Activated naive CD4-positive, alpha-beta T cell treated with anti-CD3 and anti-CD28 coated beads, Interleukin-2, amount 50 U/mL, for 16 hours (primary cell): ENCODE data around the gene TSR2.
"Not testable (repeated sequence)": the region's sequence is repeated elsewhere in the genome, so short reads cannot be mapped to it uniquely, and the experiment has no call there.

ENCODE experiments used
- DNase-seq: peaks from one replicate; pipeline ENCODE4 v3.0.0-alpha.2; 2020

The TSR2 gene

DNA sequence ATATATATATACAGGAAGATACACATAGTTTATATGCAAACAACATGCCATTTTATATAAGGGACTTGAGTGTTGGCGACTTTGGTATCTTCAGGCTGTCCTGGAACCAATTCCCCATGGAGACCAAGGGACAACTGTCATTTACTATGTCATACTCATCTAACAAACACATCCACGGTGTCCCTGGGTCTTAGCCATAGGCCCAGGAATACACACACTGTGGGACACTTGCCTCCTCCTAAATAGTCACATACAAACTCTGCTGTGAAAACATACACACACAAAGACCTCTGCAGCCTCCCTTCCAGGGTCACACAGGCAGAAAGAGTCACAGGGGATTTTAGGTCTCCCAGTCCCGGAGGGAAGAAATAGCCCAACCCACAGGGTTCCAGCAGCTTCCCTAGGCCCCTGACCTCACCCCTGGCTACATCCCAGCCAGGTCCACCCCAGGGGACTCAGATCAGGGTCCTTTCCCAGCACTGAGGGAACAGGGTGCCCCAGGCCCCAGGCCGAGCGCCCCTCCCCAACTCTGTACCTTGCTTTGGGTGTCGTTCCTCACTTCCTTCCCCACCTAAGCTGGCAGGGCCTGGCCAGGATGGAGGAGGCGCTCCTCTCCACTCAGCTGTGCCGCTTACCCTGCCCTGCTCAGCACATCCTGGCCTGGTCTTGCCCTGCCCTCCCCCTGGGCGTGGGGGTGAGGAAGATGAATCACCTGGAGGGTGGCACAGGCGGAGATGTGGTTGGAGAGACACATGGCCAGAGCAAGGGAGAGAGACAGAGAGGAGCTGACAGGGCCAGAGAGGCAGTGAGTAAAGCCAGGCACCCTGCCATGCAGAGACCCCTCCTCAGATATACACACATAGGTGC is 34.0 kb downstream of the TSR2 start:
- DNase-seq: no peak

DNA sequence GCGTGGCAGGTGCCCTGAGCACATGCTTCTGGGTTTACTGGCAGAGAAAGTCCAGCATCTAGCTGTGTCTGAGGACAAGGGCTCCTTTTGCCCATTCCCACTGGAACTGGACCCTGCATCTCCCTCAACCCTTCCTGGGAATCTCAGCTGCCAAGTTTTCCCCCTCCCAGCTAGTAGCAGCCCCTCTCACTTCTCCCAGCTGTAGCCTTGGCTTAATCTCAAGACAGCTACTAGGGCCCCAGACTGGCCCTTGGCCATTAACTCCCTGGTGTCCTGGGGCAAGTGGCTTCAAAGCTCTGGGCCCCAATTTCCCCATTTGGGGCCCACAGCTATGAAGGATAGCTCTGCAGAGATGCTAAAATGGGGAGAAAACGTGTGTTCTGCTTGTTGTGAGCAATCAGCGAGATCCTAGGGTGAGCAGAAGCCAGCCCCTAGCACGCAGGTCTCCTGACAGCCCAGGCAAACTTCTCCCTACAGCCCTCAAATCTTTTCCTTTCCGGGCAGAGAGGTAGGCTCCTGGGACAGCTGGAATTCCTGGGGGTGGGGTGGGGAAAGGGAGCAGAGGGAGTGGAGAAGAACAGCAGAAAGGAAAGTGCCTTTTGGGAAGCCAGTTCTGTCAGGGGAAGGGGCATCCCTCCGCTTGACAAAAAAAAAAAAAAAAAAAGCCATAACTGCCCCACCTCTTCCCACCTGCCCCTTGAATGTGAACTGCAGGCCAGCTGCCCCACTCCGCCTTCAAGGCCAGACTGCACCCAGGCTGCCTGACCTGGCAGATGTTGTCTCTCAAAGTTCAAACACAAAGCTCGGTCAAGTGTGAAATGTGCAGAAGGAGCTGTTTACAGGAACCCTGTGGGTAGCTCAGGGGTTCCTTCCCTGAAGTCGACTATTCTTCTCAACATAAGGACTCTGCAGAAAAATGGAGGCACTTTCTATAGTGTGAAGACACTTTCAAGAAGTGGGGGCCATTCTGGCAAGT is 39.2 kb downstream of the TSR2 start:
- DNase-seq: no peak

DNA sequence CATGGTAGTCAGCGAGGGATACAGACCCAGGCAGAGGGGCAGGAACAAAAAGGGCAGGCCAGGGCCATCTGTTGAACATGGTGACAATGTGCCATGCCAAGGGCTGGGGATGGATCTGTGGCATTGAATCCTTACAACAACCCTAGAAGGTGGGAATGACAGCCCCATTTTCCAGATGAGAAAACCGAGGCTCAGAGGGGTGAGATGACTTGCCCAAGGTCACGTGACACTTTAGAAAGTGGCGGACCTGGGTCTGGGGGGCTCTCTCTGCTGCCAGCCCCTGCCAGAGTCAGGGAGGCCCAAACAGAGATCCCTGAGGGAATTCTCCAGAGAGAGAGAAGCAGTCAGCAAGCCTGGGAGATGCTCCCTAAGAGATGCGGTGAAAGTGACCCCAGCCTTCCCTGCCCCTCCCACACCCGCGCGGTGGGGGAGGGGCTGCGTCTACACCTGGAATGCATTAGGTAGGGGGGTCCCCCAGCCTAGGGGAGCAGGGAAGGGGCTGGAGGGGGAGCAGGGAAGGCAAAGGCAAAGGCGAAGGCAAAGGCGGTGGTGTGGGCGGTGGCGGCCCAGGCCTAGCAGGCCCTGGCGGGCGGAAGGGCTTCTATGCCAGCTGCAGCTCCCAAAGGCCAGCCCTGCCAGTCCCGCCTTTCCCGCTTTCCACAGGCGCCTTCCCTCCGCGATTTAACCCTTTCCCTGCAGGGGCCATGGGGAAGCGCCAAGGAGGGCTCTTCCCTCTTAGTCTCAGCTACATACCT is 42.8 kb downstream of the TSR2 start:
- no peak for DNase-seq

DNA sequence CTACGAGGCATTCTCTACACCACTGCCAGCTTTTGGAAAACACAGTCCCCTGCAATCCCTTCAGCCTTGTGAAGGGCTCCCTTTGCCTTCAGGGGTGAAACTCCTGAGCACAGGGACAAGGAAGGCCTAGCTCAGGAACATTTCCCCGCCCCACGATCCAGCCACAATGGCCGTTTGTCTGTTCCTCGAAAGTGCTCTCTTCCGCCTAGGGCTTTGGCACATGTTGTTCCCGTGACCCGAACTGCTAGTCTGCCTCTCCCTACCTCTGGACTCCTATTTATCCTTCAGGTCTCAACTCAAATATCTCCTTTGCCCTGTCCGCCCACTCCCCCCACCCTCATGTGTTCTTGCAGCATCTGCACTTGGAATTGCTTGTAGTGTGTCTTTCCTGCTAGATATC is 43.7 kb downstream of the TSR2 start:
- no peak for DNase-seq

DNA sequence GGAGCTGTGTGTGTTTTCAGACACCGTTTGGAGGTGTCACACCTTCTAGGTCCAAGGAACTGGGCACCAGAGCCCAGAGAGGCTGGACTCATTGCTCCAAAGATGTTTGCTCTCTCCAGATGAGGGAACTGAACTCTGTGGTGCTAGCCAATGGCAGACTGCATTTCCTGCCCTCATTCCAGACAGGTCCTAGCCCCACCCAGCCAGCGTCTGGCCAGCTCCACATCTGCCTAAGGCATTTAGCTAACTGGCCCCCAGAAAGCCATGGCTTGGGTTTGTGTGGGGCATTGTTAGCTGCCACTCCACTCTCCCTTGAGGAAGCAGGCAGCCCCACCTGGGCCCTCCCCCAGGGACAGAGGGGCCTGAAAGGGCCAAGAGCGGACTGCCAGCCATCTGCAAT is 44.5 kb downstream of the TSR2 start:
- no peak for DNase-seq

DNA sequence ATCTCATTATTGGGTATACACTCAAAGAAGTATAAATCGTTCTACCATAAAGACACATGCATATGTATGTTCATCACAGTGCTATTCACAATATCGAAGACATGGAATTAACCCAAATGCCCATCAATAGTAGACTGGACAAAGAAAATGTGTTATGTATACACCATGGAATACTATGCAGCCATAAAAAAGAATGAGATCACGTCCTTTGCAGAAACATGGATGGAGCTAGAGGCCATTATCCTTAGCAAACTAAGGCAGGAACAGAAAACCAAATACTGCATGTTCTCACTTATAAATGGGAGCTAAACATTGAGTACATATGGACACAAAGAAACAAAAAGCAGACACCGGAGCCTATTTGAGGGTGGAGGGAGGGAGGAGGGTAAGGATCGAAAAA is 49.6 kb downstream of the TSR2 start:
- DNase-seq: not testable (repeated sequence)

DNA sequence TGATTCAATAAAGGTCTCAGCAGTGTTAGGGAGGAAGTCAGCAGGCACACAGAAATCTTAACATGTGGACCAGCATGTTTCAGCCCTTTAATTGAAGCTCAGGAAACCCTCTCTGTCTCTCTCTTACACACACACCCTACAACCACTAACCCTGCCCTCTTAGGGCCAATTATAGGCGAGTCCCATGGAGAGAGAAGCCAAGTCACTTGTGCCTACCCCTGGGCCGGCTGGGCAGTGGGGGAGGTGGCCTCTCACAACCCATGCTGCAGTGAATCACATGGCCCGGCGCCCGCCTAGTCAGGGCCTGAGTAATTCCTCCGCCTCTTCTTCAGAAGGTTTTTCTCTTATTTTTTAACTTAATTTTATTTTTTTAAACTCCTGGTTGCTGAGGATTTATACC is 52.1 kb downstream of the TSR2 start:
- DNase-seq: no peak

DNA sequence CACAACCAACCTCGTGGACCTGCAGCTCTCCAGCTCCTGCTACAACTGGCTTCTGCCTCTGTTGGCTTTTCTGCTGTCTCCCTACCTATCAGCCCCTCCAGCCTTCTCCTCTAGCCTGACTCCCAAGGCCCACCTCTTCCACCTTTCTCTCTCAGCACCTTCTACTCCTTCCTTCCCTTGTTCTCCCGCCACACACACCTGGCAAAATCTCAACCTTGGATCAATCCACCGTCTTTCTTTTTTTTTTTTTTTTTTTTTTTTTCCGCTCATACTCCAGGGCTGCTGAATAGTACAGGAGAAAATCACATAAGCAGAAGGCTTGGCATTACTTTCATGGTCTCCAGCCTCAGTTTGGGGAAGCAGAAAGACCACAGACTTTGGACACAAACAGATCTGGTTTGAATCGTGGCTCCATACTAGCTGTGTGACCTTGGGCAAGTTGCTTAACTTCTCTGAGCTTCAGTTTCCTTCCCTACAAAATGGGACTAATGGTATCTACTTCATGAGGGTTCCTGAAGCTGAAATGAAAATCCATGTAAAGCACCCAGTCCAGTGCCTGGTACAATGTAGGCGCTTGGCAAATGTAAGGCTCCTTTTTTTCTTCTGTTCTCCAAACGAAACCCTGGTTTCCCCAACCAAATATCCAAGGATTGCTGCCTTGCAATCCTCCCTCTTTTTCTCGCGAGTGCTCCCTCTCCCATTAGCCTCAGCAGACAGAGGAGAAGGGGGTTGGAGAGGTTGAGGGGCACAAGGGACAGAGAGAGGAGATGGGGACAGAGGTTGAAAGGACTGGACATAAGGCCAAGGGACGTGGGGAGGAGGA is 54.2 kb downstream of the TSR2 start:
- DNase-seq: no peak
